CMK (cell line): Measurements from ENCODE around the gene ZDHHC14.
"Not testable (repeated sequence)": the region's sequence is repeated elsewhere in the genome, so short reads cannot be mapped to it uniquely, and the experiment has no call there.

ENCODE experiments used
- DNase-seq: peaks from one replicate; pipeline ENCODE4 v3.0.0-alpha.2; 2010; ENCODE audit warnings: low read depth

Gene ZDHHC14

DNA sequence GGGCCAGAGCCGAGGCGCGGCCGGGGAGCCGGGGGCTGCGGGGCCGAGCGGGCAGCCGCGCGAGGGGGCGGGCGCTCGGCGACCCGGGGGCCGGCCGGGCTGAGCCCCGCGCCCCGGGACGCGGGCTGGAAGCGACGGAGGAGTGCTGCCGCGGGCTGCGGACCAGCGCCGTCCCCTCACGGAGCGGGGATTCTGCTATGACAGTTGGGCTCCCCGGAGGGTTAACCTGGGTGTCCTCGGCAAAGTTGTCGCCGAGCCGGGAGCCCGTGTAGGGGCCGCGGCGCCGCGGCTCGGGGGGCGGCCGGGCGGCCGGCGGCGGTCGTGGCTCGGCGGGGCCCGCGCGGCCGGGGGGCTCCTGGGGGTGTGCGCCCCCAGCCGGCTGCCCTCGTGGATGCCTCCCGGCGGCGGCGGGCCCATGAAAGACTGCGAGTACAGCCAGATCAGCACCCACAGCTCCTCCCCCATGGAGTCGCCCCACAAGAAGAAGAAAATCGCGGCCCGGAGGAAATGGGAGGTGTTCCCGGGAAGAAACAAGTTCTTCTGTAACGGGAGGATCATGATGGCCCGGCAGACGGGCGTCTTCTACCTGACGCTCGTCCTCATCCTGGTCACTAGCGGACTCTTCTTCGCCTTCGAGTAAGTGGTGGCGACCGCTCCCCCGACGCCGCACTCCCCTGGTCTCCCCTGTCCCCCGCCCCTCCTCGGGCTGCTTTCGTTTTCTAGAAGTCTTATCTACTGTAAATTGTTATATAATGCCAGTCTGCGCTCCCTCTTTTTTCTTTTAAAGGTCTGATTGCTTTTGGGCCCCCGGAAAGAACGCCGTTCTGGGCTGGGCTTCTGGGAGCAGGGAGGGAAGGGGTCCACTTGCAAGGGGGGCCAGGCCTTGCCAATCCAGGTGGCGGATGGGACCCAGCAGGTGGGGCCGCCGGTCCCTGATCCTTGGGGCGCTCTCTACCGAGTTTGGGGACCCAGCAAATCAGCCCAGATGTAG lies 936 bp downstream of the ZDHHC14 start:
- DNase-seq: no peak

- DNase-seq: no peak
Measured at GRCh38 chr6:157382821-157383220, 1.8 kb downstream of the ZDHHC14 start.

- DNase-seq: no peak
Measured at GRCh38 chr6:157383471-157383870, 2.5 kb downstream of the ZDHHC14 start.

- DNase-seq: not testable (repeated sequence)
Measured at GRCh38 chr6:157384962-157385361, 4.0 kb downstream of the ZDHHC14 start.

DNA sequence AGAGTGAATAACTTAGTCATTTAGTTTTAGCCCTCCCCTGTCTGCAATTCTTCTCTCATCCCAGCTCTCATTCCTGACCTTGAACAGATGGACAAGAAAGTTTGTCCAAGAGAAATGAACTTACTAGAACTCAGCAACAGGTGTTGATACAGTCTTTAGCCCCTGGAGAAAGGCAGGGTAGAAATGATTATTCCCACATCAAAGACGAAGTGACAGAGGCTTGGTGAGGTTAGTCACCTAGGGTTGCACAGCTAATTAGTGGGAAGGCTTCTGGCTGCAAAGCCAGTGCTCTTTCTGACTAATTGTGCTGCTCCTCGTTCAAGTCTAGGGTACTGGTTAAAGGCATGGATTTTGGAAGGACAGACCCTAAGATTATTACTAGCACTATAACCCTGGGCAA lies 4.5 kb downstream of the ZDHHC14 start:
- DNase-seq: no peak

DNA sequence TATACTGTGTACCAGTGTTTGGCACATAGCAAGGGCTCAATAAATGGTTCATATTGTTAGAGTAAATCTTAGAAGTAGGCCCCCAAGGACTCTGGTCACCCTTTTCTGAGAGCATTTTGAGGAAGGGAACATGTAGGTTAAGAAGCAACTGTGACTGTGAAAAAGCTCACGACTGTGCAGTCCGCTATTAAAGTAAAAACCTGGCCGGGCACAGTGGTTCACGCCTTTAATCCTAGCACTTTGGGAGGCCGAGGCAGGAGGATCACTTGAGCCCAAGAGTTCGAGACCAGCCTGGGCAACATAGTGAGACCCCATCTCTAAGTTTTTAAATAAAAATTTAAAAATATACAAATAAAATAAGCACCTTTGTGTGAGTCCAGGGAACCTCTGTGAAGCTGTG lies 5.0 kb downstream of the ZDHHC14 start:
- DNase-seq: no peak

- no peak for DNase-seq
Measured at GRCh38 chr6:157386454-157386853, 5.5 kb downstream of the ZDHHC14 start.

DNA sequence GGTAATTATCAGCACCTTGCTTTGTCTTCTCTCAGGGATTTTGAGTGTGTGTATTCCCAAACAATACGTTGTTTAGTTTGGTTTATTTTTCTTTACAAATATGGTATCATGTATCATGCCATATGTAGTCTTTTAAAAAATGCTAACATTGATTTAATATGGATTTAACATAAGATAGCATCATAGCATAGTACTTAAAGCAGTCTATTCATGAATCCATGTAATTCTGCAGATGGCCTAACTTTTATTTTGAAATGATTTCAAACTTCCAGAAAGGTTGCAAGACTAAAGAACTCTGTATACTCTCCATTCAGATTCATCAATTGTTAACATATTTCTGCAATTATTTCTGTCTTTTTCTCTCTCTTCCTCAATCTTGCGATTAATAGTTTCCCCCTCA lies 7.9 kb downstream of the ZDHHC14 start:
- DNase-seq: no peak

DNA sequence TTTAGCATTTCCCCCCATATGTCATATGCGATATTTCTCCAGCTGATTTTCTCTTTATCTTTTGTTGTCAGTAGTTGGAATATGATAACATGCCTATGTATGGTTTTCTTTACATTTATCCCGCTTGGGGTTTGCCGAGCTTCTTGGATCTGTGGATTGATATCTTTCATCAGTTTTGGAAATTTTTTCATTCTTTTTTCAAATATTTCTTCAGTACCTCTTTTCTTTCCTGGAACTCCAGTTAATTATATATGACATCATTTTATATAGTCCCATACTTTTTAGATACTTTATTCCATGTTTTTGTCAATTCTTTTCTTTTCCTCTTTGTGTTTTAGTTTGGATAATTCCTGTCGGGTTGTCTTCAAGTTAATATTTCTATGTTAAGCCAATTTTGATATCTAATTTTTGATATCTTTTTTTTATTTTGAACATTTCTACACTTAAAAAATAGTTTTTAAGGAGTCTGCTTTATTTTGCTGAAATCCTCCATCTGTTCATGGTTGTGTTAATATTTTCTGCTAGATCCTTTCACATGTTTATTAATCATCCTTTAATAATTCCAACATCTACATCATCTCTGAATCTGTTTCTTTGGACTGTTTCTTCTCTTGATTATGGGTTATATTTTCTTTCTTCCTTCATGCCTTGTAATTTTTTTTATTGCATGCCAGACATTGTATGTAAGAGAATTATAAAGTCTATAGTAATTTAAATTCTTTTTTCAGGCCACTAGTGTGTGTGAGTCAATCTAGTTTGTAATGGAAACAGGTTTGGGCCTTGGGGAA lies 9.5 kb downstream of the ZDHHC14 start:
- DNase-seq: no peak

GRCh38 chr6:157392927-157393668 lies 12.1 kb downstream of the ZDHHC14 start:
- DNase-seq: peak; percentile 57

DNA sequence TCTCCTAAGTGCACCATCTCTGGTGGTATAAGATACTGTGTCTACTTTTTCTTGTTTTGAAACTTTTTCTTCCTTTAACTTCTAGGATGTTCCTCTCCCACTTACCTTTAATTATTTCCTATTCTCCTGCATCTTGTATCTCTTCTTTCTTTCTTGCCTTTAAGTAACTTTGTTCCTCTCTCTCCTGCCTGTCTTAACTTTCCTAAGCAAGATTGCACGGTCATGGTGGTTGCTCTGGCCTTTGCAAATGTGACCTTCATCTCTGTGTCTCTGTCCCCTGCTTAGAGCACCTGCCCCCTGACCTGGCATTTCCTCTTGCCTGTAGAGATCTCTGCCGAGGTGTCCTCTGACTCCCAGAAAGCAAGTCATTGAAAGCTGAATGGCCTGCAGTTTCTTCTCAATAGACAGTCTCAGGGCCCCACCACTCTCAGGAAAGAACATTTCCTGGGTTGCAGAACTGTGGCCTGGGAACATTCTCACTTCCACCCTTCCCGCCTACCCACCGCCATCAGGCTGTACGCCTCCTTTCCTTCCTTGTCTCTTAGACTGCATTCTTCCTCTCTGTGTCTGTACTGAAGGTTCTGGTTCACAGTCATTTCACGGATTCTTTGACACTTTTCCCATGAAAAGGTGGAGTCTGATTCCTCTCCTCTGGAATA lies 12.8 kb downstream of the ZDHHC14 start:
- DNase-seq: no peak

DNA sequence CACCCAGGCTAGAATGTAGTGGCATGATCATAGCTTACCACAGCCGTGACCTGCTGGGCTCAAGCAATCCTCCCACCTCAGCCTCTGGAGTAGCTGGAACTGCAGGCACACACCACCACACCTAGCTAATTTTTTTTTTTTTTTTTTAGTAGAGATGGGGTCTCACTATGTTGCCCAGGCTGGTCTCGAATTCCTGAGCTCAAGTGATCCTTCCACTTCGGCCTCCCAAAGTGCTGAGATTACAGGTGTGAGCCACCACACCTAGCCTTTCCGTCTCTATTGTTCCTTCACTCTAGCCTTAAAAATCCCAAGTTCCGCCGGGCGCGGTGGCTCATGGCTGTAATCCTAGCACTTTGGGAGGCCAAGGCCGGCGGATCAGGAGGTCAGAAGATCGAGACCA lies 14.2 kb downstream of the ZDHHC14 start:
- not testable (repeated sequence) for DNase-seq

GRCh38 chr6:157396026-157396425 lies 15.0 kb downstream of the ZDHHC14 start:
- DNase-seq: no peak

DNA sequence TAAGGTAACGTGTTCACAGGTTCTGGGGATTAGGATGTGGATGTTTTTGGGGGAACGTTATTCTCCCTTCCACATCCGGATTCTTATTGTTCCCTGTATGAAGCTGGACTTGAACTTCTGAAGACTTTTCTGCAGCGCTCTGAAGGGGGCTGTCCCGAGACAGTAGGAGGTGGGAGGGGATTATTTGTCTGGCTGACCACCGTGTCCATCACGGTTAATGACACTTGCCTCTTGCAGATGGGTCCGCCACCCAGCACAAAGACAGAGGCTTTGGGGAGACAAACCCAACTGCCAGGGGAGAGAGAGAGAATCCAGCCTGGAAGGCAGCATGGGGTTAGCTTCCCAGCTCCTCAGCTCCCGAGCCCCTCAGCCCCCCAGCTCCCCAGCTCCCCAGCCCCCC lies 16.7 kb downstream of the ZDHHC14 start:
- no peak for DNase-seq

DNA sequence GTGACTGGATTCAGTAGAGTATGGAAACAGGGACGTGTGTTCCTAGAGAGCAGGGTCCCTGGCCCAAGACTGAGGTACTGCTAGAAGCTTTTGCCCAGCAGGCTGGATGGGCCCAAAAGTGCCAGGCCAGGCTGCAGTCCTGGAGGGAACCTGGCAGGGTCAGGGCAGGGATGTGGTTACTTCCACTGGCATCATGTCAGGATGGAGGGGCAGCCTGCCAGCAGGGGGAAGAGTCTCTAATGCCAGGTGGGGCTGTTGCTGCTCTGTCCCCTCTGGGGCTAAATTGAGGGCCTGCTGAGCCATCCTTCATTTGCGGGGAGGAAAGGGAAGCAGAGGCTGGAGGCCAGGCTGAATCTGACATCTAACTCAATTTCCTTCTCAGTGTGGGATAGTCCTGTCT lies 17.2 kb downstream of the ZDHHC14 start:
- DNase-seq: no peak

GRCh38 chr6:157400676-157401075 lies 19.7 kb downstream of the ZDHHC14 start:
- no peak for DNase-seq

- no peak for DNase-seq
Measured at GRCh38 chr6:157401734-157402338, 20.8 kb downstream of the ZDHHC14 start.

DNA sequence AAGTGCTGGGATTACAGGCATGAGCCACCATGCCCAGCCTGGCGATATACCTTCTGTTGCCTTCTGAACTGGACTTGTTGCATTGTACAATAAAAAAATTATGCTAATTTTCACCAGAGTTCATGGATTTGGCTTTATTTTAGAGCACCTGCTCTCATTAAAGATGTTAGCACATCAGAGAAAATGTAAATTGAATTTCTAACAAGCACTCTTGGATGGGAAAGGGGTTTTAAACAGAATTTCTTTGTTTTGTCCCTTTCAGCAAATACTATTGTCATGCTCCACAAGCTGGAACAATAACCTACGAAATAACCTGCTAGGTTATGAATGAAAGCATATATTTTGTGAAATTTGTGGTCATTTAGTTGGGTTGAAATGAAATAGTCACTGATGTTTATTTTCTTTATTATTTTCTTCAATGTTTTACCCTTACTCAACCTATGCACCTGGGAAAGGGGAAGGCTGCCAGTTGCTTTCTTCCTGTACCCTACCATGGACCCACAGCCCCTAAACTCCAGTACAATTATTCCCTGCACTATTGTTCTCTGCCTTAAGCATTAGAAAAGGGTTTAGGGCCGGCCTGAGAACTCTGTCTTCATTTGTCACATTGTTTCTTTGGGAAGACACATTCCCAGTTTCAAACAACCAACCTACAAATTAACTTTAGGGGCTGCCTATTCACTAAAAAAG lies 22.2 kb downstream of the ZDHHC14 start:
- no peak for DNase-seq

DNA sequence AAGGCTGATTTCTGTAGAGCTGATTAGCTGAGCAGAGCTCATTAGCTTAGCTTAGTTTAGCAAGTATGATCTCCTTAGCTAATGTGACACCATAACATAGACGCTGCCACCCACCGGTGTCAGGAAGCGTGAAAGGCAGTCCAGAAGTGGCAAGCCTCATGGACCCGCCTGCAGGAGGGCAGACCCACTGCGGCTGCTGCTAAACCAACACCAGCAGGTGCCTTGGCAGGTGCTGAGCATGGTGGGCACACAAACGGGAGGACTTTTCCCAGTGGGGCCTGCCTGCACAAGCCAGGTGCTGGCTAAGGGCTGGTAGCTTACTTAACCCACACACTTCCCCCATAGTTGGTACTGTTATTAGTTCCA lies 22.7 kb downstream of the ZDHHC14 start:
- DNase-seq: no peak

DNA sequence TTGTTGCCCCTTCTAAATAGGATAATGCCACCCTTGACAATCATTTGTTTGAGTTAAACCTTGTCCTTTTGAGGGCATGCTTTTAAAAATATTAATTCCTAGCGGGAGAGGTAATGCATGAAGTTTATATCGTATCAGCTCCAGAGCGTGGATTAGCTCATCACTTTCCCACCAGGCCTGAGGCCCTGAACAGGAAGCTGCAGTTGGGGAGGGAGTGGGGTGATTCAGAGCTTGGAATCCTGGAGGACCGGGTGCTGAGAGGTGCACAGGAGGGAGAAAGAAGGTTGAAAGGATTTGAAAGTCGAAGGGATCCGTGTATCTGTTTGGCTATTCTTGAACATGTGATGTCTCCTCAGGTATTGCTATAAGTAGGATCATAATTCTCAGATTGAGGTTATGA lies 25.0 kb downstream of the ZDHHC14 start:
- DNase-seq: no peak

GRCh38 chr6:157406661-157407060 lies 25.7 kb downstream of the ZDHHC14 start:
- DNase-seq: no peak
